ENCODE results near the gene ZBTB16.

ZBTB16 gene

DNA sequence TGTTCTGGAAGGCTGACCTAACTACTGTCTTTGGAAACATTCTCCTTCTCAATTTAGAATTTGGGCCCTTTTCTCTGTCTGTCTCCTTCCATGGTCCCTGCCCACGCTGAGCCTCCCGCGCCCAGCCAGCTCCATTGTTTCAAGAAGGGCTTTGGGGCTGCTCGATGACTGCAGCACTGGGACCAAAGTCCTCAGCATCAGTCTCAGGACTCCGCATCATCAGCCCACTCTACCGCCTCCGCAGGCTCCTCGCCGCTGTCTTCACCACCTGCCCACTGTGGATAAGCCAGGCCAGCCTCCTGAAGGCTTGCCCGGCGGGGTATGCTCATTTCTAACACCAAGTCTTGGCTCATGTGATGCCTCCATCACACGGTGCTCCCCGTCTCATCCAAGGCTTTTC lies 81.3 kb downstream of the ZBTB16 start:
- no peak overlapping the region for H3K4me3 ChIP-seq (ENCODE audit: low read depth, low read length)
- TF ChIP-seq, protein P1, sequence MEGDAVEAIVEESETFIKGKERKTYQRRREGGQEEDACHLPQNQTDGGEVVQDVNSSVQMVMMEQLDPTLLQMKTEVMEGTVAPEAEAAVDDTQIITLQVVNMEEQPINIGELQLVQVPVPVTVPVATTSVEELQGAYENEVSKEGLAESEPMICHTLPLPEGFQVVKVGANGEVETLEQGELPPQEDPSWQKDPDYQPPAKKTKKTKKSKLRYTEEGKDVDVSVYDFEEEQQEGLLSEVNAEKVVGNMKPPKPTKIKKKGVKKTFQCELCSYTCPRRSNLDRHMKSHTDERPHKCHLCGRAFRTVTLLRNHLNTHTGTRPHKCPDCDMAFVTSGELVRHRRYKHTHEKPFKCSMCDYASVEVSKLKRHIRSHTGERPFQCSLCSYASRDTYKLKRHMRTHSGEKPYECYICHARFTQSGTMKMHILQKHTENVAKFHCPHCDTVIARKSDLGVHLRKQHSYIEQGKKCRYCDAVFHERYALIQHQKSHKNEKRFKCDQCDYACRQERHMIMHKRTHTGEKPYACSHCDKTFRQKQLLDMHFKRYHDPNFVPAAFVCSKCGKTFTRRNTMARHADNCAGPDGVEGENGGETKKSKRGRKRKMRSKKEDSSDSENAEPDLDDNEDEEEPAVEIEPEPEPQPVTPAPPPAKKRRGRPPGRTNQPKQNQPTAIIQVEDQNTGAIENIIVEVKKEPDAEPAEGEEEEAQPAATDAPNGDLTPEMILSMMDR (IDR thresholded peaks at IDR 0.05; ENCODE audit: low read depth, low read length): no peak
- no peaks in the 10 kb centered on the region for H3K27me3 ChIP-seq (ENCODE audit: insufficient read depth, low read depth, severe bottlenecking)
- no peaks in the 10 kb centered on the region for H3K36me3 ChIP-seq
- DNase-seq: no peak
- H3K27ac ChIP-seq: no peak overlapping the region
- H3K9me3 ChIP-seq (ENCODE audit: severe bottlenecking): no peaks in the 10 kb centered on the region

- no peak overlapping the region for H3K27ac ChIP-seq
- no peaks in the 10 kb centered on the region for H3K36me3 ChIP-seq
- no peak overlapping the region for H3K4me3 ChIP-seq (ENCODE audit: low read depth, low read length)
- TF ChIP-seq, protein P1 (IDR thresholded peaks at IDR 0.05; ENCODE audit: low read depth, low read length): no peak
- H3K27me3 ChIP-seq (ENCODE audit: insufficient read depth, low read depth, severe bottlenecking): no peaks in the 10 kb centered on the region
- H3K9me3 ChIP-seq (ENCODE audit: severe bottlenecking): no peaks in the 10 kb centered on the region
- DNase-seq: no peak
These were observed 82.5 kb downstream of the ZBTB16 start for GRCh38 chr11:114141863-114142580.

DNA sequence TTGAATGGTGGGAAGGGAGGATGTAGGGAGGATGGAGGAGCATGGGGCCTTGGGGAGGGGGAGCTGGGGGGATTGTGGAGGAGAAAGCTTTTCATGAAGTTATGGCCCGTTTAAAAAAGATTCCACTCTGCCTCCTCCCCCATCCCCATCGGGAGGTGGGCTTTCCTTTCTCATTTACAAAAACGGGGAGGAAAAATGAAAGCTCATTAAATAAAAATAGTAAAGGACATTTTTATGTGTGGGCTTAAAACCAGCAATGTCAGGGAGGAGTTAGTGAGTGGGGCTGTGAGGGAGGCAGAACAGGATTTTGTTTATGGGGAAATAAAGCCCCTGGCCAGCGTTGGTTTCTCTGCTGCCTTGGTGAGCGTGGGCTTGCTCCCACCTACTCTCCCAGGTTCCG lies 83.2 kb downstream of the ZBTB16 start:
- no peak overlapping the region for H3K4me3 ChIP-seq (ENCODE audit: low read depth, low read length)
- H3K27me3 ChIP-seq (ENCODE audit: insufficient read depth, low read depth, severe bottlenecking): no peaks in the 10 kb centered on the region

DNA sequence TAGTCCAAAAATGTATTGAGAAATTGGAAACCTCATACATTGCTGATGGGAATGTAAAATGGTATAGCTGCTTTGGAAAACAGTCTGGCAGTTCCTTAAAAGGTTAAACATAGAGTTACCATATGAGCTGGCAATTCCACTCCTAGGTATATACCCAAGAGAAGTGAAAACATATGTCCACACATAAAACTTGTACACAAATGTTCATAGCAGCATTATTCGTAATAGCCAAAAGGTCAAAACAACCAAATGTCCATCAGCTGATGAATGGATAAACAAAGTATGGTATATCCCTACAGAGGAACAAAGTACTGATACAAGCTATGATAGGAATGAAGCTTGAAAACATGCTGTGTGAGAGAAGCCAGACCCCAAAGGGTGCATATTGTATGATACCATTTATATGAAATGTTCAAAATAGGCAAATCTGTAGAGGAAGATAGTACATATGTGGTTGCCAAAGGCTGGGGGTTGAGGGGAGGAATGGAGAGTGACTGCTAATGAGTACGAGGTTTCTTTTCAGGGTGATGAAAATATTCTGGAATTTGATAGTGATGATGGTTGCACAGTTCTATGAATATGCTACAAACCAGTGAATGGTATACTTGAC lies 85.8 kb downstream of the ZBTB16 start:
- TF ChIP-seq, protein P1 (IDR thresholded peaks at IDR 0.05; ENCODE audit: low read depth, low read length): no peak

More for the DNA sequence above, 83.2 kb downstream of the ZBTB16 start:
- H3K27ac ChIP-seq: no peak overlapping the region
- TF ChIP-seq, protein P1 (IDR thresholded peaks at IDR 0.05; ENCODE audit: low read depth, low read length): no peak
- H3K36me3 ChIP-seq: no peaks in the 10 kb centered on the region
- H3K9me3 ChIP-seq (ENCODE audit: severe bottlenecking): no peaks in the 10 kb centered on the region
- no peak for DNase-seq

GRCh38 chr11:114147375-114148012 lies 88.0 kb downstream of the ZBTB16 start:
- no peak for DNase-seq
- TF ChIP-seq, protein P1 (IDR thresholded peaks at IDR 0.05; ENCODE audit: low read depth, low read length): no peak
- H3K27ac ChIP-seq: no peak overlapping the region
- H3K36me3 ChIP-seq: no peaks in the 10 kb centered on the region
- no peaks in the 10 kb centered on the region for H3K27me3 ChIP-seq (ENCODE audit: insufficient read depth, low read depth, severe bottlenecking)
- H3K4me3 ChIP-seq (ENCODE audit: low read depth, low read length): no peak overlapping the region
- H3K9me3 ChIP-seq (ENCODE audit: severe bottlenecking): no peaks in the 10 kb centered on the region

More for the DNA sequence above, 85.8 kb downstream of the ZBTB16 start:
- Histone ChIP-seq H3K36me3 (no peaks in the 10 kb centered on the region), H3K27me3 (ENCODE audit: insufficient read depth, low read depth, severe bottlenecking) (no peaks in the 10 kb centered on the region), H3K27ac (no peak overlapping the region), H3K9me3 (ENCODE audit: severe bottlenecking) (no peaks in the 10 kb centered on the region), H3K4me3 (ENCODE audit: low read depth, low read length) (no peak overlapping the region)
- no peak for DNase-seq

Data from WERI-Rb-1 (cell line).